Neural progenitor cell (in vitro differentiated cells): ENCODE data around the gene TMEM74B.
A peak's percentile ranks its signal among the peaks of the same experiment; 100 is the strongest.

Source experiments
- CTCF ChIP-seq: fragments of 200-600 bp; sonication (generic); IDR thresholded peaks from 2 replicates; pipeline ENCODE4 v1.5.1; 2017; ENCODE audit warnings: antibody characterized with exemption, mild to moderate bottlenecking
- EZH2 ChIP-seq: fragments of 200-600 bp; sonication (generic); IDR thresholded peaks from 2 replicates; pipeline ENCODE4 v1.6.1; 2017; ENCODE audit warnings: antibody characterized with exemption, mild to moderate bottlenecking, moderate library complexity
- EZH2phosphoT487 ChIP-seq: fragments of 200-600 bp; sonication (generic); IDR thresholded peaks from 2 replicates; pipeline ENCODE4 v1.6.1; 2017; ENCODE audit warnings: antibody characterized with exemption

DNA sequence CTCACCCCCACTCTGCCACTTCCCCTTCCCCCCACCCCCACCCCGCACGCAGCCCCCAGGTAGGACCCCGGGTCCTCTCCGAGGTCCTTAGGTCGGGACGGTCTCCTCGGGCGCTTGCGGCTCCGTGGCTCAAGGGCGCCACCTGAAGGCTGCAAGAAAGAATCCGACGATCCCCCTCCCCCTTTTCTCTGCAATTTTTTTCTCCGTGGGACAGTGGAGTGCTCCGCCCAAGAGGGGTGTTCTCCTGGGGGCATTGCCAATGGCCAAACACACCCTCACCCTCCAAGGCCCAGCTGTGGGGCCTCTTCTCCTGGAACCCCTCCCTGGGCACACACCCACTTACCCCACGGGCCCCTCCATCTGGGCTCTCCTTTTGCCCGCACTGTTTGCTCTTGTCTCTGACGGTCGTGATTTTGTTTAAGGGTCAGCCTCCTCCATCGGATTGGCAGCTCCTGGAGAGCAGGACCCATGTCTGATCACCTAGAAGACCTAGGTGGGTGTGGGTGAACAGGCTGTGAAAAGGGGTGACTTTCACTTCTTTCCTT, 1.1 kb upstream of the TMEM74B start:
- peak; percentile 75 for TF ChIP-seq CTCF
- no peak for TF ChIP-seq EZH2
- no peak for TF ChIP-seq EZH2phosphoT487
